ENCODE measurements around the gene ADGRE1.

Gene ADGRE1

DNA sequence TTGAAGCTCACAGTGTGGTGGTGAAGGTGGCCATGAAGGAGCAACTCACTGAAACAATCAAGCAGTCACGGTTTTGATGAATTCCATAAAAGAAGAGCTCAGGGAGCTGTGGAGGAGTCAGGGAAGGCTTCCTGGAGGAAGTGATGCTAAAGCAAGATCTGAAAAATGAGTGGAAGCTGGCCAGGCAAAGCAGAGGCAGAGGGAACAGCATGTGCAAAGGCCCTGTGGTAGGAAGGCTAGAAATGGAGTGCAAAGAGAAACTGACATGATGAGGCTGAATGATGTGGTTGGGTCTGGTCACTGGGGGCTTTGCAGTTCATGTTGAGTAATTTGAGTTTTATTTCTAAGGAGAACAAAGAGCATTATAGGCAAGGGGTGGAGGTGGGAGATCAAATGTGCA is 6.9 kb downstream of the ADGRE1 start:
- no peak overlapping the region for H3K27ac ChIP-seq
- TF ChIP-seq, protein P1, sequence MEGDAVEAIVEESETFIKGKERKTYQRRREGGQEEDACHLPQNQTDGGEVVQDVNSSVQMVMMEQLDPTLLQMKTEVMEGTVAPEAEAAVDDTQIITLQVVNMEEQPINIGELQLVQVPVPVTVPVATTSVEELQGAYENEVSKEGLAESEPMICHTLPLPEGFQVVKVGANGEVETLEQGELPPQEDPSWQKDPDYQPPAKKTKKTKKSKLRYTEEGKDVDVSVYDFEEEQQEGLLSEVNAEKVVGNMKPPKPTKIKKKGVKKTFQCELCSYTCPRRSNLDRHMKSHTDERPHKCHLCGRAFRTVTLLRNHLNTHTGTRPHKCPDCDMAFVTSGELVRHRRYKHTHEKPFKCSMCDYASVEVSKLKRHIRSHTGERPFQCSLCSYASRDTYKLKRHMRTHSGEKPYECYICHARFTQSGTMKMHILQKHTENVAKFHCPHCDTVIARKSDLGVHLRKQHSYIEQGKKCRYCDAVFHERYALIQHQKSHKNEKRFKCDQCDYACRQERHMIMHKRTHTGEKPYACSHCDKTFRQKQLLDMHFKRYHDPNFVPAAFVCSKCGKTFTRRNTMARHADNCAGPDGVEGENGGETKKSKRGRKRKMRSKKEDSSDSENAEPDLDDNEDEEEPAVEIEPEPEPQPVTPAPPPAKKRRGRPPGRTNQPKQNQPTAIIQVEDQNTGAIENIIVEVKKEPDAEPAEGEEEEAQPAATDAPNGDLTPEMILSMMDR (IDR thresholded peaks at IDR 0.05), result no peak
- DNase-seq (ENCODE audit: low spot score), result no peak

DNA sequence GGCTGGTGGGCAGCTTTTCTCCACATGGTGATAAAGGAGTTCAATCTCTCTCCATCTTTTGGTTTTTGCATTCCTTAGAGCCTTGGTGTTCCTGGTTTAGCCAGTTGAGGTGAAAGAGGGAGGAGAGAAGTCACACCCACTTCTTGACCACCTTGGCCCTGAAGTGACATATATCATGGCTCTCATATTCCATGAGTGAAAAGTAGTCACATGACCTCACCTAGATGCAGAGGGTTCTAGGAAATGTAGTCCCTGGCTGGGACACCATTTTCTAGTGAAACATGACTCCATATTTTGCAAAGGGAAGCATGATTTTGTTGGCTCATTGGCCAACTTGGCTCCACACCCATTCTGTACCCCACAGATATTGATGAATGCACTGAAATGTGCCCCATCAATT is 16.1 kb downstream of the ADGRE1 start:
- Histone ChIP-seq H3K27ac (no peak overlapping the region), H3K4me3 (no peak overlapping the region)
- TF ChIP-seq, protein P1 (IDR thresholded peaks at IDR 0.05), result no peak
- no peak for DNase-seq (ENCODE audit: low spot score)

More for the DNA sequence above, 6.9 kb downstream of the ADGRE1 start:
- no peak overlapping the region for H3K4me3 ChIP-seq

DNA sequence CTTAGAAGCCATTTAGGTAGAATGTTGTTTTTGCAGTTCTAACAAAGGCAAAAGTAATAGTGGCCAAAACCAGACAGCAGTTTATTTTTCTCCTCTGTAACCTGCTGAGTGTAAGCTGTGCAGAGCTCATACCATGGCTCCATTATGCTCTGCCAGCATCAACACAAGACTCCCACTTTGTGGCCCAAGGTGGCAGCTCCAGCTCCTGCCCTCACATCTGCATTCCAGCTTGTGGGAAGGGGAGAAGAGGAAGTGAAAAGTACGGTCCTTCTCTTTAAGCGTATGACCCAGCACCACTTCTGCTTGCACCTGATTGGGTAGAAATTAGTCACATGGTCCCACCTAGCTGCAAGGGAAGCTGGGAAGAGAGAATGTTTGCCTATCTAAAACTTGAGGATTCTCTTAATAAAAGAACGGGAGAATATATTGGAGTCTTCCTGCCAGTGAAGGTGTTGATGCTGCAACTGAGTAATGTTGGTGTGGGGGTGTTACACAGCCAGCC is 19.2 kb downstream of the ADGRE1 start:
- DNase-seq (ENCODE audit: low spot score), result no peak
- TF ChIP-seq, protein P1 (IDR thresholded peaks at IDR 0.05), result no peak
- Histone ChIP-seq H3K4me3 (no peak overlapping the region), H3K27ac (no peak overlapping the region)

DNA sequence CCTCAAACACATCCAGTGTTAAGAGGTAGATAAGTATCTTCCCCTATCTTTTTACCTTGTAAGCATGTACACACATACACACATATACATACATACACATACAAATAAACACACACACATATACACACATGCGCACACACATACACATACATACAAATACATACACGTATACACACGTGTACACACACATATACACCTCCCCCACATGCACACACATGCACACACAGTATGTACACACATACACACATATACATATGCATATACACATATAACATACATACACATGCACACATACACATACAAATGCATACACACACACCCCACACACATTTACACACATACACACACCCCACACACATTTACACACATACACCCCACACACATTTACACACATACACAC is 24.1 kb downstream of the ADGRE1 start:
- H3K27ac ChIP-seq, result no peak overlapping the region
- DNase-seq (ENCODE audit: low spot score), result no peak
- no peak overlapping the region for H3K4me3 ChIP-seq
- TF ChIP-seq, protein P1 (IDR thresholded peaks at IDR 0.05), result no peak

DNA sequence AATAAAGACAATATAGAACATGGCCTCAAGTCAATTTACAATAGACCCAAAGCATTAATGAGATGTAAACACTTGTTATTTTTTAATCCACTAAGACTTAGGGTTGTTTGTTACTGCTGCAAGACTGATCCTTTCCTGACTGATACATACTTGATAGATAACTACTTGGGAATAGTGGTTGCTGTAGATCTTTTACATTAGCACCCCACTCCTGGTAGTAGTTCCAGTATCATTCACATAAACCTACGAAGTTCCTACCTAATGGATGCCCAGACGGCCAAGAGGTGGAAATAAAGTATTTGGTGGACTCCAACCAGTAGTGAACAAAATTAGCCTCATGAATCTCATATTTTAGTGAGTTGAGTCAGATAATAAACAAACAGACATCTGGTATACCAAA is 26.9 kb downstream of the ADGRE1 start:
- Histone ChIP-seq H3K4me3 (no peak overlapping the region), H3K27ac (no peak overlapping the region)
- TF ChIP-seq, protein P1 (IDR thresholded peaks at IDR 0.05), result no peak
- DNase-seq (ENCODE audit: low spot score), result no peak

DNA sequence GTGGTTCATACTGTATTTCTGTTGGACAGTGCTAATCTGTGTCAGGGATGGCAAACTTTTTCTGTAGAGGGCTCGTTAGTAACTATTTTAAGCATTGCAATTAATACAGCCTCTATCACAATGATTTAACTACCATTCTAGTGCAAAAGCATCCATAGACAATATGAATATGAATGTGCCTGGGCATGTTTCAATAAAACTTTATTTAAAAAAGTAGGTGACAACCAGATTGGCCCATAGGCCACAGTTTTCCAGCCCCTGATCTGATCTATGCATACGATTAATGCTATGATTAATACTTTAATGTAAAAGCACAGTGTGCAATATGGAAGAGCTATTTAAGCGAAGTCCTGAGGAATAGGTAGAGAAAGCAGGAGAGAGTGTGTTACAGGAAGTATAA is 29.6 kb downstream of the ADGRE1 start:
- TF ChIP-seq, protein P1 (IDR thresholded peaks at IDR 0.05), result no peak
- Histone ChIP-seq H3K4me3 (no peak overlapping the region), H3K27ac (no peak overlapping the region)
- DNase-seq (ENCODE audit: low spot score), result no peak

DNA sequence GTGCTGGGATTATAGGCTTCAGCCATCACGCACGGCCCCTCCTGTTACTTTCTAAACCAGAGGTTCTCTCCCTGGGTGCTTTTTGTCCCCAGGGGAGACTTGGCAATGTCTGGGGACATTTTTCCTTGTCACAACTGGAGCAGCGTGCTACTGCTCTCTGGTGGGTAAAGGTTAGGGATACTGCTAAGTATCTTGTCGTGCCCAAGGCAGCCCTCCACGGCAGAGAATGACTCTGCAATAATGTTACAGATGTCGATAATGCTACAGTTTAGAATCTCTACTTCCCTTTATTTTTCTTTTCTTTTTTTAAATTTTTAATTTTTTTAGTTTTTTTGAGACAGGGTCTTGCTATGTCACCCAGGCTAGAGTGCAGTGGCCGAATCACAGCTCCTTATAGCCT is 38.0 kb downstream of the ADGRE1 start:
- no peak overlapping the region for H3K4me3 ChIP-seq
- DNase-seq (ENCODE audit: low spot score), result no peak
- H3K27ac ChIP-seq, result no peak overlapping the region
- TF ChIP-seq, protein P1 (IDR thresholded peaks at IDR 0.05), result no peak

Data from coronary artery (tissue), 2 donors.